ENCODE measurements around the gene MEF2B.

- no peak for TF ChIP-seq POLR2AphosphoS5 (IDR thresholded peaks at IDR 0.05; ENCODE audit: low read depth, low read length)
- no peak for TF ChIP-seq TAF1 (IDR thresholded peaks at IDR 0.05; ENCODE audit: borderline replicate concordance, insufficient read depth, low read length)
- TF ChIP-seq SIN3A (IDR thresholded peaks at IDR 0.05; ENCODE audit: borderline replicate concordance, insufficient read depth, low read length), result no peak
- TF ChIP-seq FOXP2 (optimal IDR thresholded peaks at IDR 0.05; ENCODE audit: borderline replicate concordance, extremely low read depth, extremely low read length, insufficient read depth), result no peak
Observed at GRCh38 chr19:19107654-19108053, 62.4 kb downstream of the MEF2B start.

Measured in PFSK-1 (cell line).